ENCODE results near the gene ZNF766.
A peak's percentile ranks its signal among the peaks of the same experiment; 100 is the strongest.
"Not testable (repeated sequence)": the region's sequence is repeated elsewhere in the genome, so short reads cannot be mapped to it uniquely, and the experiment has no call there.

The ZNF766 gene

DNA sequence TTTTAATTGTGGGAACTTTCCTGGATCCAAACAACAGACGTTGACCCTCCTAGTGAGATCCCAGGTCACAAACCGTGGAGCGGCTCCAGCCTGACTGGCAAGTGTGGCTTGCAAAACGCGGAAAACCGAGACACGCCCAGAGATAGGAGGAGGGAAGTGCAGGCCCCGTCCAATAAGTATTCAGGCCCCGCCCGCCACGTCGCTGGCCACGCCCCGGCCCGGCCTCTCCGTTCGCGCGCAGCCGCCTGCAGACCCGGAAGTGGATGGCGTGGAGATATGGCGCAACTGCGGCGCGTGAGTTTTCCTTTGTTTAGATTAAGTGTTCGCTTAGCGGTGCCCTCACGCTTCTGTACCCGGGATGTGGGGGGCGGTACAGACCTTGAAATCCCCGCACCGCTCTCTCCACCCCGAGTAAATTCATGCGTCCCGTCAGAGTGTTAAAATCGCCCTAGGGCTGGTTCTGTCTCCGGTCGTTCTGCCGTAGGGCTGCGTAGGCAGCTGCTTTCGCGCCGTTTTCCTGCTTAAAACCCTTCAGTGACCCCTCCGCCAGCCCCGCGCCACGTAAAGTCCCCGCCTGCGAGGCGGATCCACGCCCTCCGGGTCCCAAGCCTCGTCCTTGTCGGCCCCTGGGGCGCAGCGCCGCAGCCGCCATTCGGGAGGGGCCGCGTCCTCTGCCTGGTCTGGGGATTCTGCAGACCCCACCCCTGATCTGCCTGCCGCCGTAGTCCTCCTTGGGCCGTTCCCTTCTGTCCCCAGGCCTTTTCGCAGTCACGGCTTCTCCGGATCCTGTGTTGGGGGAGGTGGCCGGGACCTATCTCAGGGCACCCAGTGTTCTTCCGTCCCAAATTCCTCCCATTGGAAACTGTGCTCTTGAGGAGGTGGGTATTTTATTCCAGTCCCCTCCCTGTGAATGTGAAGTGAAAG is at the start of gene ZNF766:
TSS of gene ZNF766 (plus strand) at position 250 of the 924 bp plus-strand sequence. CDS start at position 277, 27 bp downstream.
- DNase-seq: peak; percentile 94

GRCh38 chr19:52219611-52220010 is 49.8 kb upstream of the ZNF766 start:
- no peak for DNase-seq

DNA sequence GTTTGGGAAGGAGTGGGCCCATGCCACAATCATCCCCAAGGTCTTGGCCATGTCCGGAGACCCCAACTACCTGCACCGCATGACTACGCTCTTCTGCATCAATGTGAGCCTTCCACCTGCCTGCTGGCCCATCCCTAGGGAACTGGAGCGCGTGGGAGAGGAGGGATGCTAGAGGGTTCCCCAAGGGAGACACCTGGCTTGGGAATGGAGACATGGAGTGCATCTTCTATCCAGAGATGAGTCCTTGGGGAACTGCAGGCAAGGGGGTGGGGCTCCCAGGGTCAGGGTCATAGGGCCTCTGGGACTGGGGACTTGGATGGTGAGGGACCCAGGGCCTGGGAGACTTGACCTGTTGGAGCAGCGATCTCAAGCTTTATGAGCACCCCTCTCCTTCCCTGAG is 48.4 kb upstream of the ZNF766 start:
- DNase-seq: no peak

DNA sequence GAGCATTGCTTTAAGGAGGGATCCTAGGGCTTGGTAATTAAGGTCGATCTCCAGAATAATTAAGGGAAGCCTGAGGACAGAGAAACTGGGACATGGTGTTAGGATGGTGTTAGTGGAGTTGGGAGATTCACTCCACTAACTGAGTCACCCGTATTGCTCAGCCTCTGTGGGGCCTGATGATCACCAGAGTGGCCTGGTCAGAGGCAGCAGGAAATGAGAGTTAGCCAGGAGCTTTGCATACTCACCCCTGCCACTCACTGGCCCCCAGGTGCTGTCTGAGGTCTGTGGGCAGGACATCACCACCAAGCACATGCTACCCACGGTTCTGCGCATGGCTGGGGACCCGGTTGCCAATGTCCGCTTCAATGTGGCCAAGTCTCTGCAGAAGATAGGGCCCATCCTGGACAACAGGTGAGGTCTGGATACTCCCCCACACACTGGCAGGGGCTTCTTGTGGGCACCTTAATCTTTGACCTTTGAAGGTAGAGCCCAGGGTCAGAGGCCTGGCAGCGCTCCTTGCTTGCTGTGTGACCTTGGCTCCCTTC is 47.5 kb upstream of the ZNF766 start:
- DNase-seq: no peak

- DNase-seq: no peak
Observed at GRCh38 chr19:52224211-52224610, 45.2 kb upstream of the ZNF766 start.

GRCh38 chr19:52226652-52227051 is 42.7 kb upstream of the ZNF766 start:
- no peak for DNase-seq

GRCh38 chr19:52227196-52227940 is 42.0 kb upstream of the ZNF766 start:
- DNase-seq: no peak

DNA sequence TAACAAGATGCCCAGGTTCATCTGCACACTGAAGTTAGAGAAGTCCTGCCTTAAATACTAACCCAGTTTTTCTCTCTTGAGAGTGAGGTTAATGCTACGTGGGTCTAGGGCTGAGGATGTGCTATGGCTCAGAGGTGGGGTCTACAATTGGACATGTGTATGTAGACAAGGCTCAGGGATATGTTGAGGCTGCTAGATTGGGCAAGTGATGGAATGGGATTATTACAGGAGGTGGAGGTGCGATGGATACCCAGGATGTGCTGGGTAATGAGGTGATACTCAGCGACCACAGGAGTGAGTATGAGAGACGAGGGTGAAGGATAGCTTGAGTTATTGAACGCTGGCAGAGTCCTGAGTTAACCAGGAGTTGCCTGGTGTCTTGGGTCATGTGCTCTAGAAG is 41.4 kb upstream of the ZNF766 start:
- no peak for DNase-seq

DNA sequence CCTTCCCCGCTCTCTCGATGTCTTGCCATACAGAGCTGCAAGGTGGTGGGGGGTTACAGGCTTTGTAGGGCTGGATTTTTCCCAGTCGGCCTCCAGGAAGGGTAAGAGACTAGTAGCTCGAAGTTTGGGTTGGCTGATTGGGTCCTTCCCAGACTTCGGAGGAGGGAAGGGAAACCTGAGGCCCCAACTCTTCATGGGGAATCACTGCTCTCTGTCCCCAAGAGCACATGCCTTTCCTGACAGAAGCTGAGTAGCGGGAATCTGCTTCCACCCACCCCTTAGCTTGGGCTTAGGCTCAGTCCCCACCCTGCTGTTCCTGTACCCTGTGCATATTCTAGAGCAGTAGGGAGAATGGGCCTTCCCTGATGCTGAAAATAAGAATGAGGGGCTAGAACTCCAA is 39.9 kb upstream of the ZNF766 start:
- DNase-seq: no peak

DNA sequence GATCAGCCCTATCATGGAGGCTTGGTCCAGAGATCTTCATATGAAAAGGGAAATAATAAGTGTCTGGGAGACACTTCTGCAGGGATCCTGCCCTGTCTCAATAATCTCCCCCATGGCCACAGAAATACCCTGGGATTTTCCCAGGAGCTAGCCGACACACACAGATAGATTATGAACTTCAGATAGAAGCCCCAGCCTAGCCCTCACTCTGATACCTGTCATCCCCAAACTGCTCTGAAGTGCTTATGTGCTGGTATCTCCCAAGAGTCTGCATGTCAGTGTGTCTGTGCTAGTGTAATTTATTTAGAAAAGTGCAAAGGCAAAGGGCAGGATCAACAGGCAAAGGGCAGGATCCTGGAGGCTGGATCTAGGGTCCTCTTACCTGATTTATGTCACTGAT is 38.7 kb upstream of the ZNF766 start:
- no peak for DNase-seq

DNA sequence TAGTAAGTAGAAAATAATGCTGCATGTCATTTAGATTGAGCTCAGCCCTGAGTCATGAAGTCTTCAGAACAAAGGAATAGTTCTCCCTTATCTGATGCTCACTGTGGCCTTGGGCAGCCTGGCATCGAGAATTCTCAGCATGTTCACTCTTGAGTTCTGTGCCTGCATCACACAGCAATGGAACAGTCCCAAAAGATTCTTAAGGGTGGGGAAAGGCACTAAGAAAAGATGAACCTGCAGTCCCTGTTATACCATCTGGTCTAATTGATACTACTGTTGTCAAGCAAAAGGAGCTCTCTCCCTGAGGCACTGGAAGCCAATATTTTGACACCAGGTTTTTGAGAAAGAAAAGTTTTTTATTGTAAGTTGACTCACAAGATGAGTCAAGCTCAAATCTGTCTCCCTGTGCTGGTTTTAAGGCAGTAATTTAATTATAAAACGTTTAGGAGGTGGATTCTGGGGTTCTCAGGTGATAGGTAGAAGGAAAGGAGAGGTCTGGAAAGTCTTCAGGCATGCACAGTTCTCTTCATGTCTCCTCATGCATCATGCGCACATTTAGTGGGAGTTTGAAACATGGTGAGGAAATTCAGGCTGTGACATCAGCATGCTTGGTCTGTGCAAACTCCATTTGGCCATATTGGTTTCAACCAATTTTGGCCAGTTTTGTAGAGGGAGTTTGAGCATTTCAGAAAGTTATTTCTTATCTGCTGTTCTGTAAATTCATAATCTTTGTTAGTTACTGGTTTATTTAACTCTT is 38.1 kb upstream of the ZNF766 start:
- DNase-seq: no peak

DNA sequence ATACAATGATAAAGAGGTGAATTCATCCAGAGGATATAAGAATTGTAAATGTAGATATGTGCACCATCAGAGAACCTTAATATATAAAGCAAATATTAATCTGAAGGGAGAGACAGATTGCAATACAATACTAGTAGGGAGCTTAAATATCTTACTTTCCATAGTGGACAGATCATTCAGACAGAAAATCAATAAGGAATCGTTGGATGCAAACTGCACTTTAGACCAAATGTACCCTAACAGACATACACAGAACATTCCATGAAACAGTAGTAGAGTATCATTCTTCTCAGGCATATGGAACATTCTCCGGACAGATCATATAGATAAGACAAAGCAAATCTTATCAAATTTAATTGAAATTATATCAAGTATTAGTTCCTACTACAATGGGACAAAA is 35.0 kb upstream of the ZNF766 start:
- no peak for DNase-seq

DNA sequence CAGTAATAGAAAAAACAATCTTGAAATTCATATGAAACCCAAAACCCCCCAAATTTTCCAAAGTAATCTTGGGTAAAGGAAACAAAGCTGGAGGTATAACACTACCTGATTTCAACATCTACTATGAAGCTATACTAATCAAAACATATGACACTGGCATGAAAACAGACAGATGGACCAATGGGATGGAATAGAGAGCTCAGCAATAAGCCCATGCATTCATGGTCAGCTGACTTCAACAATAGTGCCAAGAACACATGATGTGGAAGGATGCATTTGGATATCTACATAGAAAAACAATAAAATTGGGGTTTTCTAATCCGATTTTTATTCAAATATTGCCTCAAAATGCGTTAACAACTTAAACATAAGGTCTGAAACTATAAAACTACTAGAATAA is 32.2 kb upstream of the ZNF766 start:
- DNase-seq: no peak

- peak; percentile 65 for DNase-seq
Observed at GRCh38 chr19:52237771-52238400, 31.5 kb upstream of the ZNF766 start.

DNA sequence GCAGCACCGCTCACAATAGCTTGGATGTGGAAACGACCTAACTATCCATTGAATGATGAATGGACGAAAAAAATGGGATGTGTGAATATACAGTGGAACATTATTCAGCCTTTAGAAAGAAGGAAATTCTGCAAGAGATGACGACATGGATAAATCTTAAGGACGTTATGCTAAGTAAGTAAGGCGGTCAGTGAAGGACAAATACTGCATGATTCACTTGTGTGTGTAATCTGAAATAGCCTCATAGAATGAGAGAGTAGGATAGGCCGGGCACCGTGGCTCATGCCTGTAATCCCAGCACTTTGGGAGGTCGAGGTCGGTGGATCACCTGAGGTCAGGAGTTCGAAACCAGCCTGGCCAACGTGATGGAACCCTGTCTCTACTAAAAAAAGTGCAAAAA is 25.4 kb upstream of the ZNF766 start:
- DNase-seq: no peak

DNA sequence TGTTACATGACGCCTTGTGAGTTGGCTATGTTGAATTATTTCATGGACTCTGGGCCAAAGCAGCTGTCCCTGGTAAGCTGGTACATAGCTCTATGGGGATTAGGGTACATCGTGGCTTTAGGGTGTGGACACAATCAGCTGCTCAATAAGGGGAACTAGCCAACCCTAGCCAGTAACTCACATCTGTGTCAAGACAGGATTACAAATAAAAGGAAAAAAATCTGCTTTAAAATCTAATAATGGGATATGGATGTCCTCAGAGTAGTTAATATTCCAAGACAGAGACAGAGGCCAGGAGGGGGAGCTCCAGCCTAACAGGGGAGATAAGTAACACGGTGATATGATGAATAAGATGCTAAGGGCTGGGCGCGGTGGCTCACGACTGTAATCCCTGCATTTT is 21.1 kb upstream of the ZNF766 start:
- no peak for DNase-seq

DNA sequence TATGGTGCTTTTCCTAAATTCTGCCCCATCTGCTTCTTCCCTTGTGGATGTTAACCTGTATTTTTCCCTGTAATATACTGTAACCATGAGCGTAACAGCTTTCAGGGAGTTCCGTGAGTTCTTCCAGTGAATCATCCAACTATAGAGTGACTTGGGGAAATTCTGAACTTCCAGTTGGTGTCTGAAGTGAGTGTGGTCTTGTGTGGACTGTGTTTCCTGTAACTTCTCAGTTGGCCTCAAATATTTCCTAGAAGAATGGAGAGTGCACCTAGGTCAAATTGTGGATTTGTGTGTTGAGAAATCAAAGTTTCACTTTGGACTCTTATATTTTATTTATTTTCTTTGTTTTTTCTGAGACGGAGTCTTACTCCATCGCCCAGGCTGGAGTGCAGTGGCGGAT is 11.0 kb upstream of the ZNF766 start:
- DNase-seq: no peak

DNA sequence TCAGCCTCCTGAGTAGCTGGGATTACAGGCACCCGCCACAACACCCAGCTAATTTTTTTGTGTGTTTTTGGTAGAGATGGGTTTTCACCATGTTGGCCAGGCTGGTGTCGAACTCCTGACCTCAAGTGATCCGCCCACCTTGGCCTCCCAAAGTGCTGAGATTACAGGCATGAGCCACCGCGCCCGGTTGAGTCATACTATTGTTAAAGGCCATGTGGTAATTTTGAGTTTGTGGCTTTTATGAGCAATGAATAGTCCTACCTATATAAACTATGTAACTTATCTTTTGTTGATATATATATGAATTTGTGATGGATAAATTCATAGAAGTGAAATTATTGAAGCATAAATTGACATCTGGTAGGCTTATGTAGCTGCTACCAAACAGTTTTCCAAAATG is 3.8 kb upstream of the ZNF766 start:
- not testable (repeated sequence) for DNase-seq

DNA sequence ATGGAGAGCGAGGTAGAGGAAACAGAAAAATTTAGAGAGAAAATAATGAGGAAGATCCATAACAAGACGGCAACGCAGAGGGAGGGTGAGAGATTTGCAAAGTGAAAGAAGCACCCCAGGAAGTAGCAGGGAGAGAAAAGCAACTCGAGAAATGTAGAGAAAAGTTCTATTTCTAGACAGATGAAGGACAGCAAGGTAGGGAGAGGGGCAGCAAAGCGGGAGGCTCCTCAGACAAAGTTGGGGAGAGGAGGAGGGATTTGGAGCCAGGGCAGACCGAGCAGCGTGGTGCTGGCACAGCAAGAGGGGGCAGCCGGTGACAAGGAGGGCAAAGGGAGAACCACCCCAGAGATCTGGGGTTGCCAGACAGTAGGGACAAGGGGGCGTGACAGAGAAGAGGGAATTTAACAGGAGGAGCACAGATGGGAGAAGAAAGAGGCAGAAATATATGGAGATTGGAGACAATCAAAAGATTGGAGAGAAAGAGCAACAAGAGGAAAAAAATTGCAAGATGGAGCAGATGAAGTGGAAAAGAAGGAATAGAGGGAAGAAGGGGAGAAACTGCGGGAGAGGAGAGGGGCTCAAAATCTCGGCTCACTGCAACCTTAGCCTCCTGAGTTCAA is 989 bp downstream of the ZNF766 start:
- DNase-seq: no peak

GRCh38 chr19:52273301-52273700 is 3.9 kb downstream of the ZNF766 start:
- no peak for DNase-seq

- no peak for DNase-seq
Observed at GRCh38 chr19:52274191-52274590, 4.8 kb downstream of the ZNF766 start.

- no peak for DNase-seq
Observed at GRCh38 chr19:52275988-52276387, 6.6 kb downstream of the ZNF766 start.

Data from fibroblast of upper back skin (primary cell).